UCSD-AML1 (cell line): ENCODE measurements around the gene SH2D6.
A peak's percentile ranks its signal among the peaks of the same experiment; 100 is the strongest.
"Not testable (repeated sequence)": the region's sequence is repeated elsewhere in the genome, so short reads cannot be mapped to it uniquely, and the experiment has no call there.

ENCODE experiments used
- DNase-seq: peaks from one replicate; lab custom pipeline; 2025; ENCODE audit not compliant: unreplicated experiment; lab: John Stamatoyannopoulos, UW

SH2D6 gene

GRCh38 chr2:85418132-85419008 lies at the start of gene SH2D6:
Gene SH2D6 (plus strand): TSS chr2:85418714. CDS start chr2:85429466, 10,752 bp downstream.
- peak; percentile 88 for DNase-seq

- no peak for DNase-seq
These were observed 49.6 kb upstream of the SH2D6 start for GRCh38 chr2:85368921-85369320.

- DNase-seq = no peak
These were observed 49.0 kb upstream of the SH2D6 start for GRCh38 chr2:85369500-85369899.

- no peak for DNase-seq
These were observed 47.5 kb upstream of the SH2D6 start for GRCh38 chr2:85371045-85371444.

- DNase-seq = no peak
These were observed 42.0 kb upstream of the SH2D6 start for GRCh38 chr2:85376291-85377065.

GRCh38 chr2:85377083-85377482 lies 41.4 kb upstream of the SH2D6 start:
- no peak for DNase-seq

- DNase-seq = no peak
These were observed 40.3 kb upstream of the SH2D6 start for GRCh38 chr2:85378257-85378656.

GRCh38 chr2:85380048-85380447 lies 38.5 kb upstream of the SH2D6 start:
- DNase-seq = no peak

GRCh38 chr2:85383151-85383550 lies 35.4 kb upstream of the SH2D6 start:
- not testable (repeated sequence) for DNase-seq

GRCh38 chr2:85383850-85384249 lies 34.7 kb upstream of the SH2D6 start:
- no peak for DNase-seq

- no peak for DNase-seq
These were observed 32.8 kb upstream of the SH2D6 start for GRCh38 chr2:85385746-85386145.

- no peak for DNase-seq
These were observed 30.8 kb upstream of the SH2D6 start for GRCh38 chr2:85387754-85388153.

GRCh38 chr2:85388878-85389538 lies 29.5 kb upstream of the SH2D6 start:
- no peak for DNase-seq

GRCh38 chr2:85390941-85391669 lies 27.4 kb upstream of the SH2D6 start:
- DNase-seq = peak; percentile 74

- no peak for DNase-seq
These were observed 24.7 kb upstream of the SH2D6 start for GRCh38 chr2:85393836-85394235.

- no peak for DNase-seq
These were observed 24.2 kb upstream of the SH2D6 start for GRCh38 chr2:85394261-85394681.

GRCh38 chr2:85394976-85395375 lies 23.5 kb upstream of the SH2D6 start:
- no peak for DNase-seq

GRCh38 chr2:85395912-85396475 lies 22.5 kb upstream of the SH2D6 start:
- DNase-seq = no peak

GRCh38 chr2:85396531-85397470 lies 21.7 kb upstream of the SH2D6 start:
- no peak for DNase-seq
